Mucosa of gallbladder (tissue), 1 donor: ENCODE measurements around the gene SEMA6A. TPM values are rescaled to one million over a fixed set of nuclear protein-coding genes. Genes with fewer than 3 reads are reported as not detected.
"Not testable (repeated sequence)": the region's sequence is repeated elsewhere in the genome, so short reads cannot be mapped to it uniquely, and the experiment has no call there.

Experiments used
- DNase-seq: peaks from one replicate; pipeline ENCODE4 v3.0.0-alpha.2; 2020; ENCODE audit warnings: low spot score
- total RNA-seq: library from RNA; stranded (reverse); gene quantifications from one replicate; pipeline ENCODE4 v1.2.1, GENCODE V29; 2021
- donor health status: DM: no; HTN: no; CAD: no.

The SEMA6A gene
- total RNA-seq, 1 donor from 2014 or later = 98.1 TPM

DNA sequence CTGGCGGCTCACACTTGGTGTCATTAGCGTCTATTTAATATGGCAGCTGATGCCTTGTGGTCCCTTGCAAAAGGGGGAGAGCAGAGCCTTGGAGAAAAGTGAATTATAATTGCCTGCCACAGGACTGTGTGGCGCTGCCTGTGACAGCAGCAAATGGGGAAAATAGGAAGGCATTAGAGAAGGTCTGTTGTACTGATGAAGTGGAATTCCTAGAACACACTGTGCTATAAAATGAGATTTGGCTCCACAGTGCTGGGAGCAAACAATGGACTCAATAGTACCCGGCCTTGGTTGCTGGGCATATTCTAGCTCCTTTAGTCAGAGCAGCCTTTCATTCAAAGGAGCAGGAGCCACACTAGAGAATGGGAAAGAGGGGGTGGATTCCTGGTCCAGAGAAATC lies 21.3 kb downstream of the SEMA6A start:
- DNase-seq = no peak

DNA sequence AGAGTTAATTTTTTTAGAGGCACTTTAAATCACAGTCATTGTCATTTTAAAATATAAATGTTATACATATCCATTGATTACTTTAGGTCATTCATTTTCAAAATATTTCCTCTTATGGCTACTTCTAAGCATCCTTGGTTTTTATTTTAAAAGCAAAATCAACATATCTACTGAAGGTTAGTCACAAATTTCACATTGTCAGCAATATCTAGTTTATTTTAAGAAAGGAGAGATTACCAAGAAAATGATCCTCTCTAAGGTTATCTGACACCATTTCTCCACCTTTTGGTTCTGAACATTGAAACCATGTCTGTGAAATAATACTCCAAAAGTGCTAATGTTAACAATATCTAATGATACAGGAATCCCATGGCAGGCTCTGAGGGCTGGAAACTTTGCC lies 24.5 kb downstream of the SEMA6A start:
- no peak for DNase-seq

DNA sequence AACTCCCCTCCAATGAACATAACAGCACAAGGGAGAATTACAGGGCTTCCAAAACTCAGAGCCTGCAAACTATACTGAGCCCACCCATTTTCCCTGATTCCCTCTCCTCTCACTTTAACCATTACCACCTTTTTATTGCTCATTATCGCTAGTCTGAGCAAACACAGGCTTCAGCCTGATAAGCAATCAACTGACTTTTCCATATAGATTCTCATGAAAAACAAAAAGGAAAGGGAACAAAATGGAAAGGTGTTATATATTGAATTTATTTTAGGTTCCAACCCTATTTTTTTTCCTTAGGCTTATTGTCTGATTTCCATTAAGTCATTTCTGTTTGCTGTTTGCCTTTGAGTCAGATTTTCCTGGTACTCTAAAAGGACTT lies 27.9 kb downstream of the SEMA6A start:
- DNase-seq = no peak

DNA sequence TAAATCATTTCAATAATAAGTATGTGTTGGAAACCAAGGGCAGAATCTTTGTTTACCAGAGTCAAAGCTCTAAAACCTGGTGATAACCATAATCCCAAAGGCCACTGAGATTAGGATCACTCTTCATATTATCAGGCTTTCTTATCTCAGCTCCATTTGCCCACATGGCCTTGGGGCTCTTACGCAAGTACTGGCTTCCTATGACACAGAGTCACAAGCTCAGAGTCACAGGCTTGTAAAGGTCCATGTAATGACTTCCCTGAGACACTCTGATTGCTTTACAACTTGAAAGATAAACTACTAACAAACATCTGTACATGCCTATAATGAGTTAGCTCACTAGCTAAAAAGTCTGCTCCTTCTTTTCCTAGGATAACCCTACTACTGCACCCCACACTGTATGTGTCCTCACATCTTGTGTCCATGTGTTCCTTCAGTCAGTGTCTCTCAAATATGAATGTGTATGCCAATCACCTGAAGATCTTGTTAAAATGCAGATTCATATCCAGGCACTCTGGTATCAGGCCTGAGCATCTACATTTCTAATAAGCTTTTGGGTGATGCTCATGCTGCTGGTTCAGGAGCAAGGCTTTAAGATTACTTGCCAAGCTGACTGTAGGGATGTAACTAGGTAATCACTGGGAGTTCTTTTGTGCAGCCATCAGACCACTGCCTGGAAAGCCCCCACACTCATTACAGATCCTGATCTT lies 28.4 kb downstream of the SEMA6A start:
- DNase-seq = no peak

DNA sequence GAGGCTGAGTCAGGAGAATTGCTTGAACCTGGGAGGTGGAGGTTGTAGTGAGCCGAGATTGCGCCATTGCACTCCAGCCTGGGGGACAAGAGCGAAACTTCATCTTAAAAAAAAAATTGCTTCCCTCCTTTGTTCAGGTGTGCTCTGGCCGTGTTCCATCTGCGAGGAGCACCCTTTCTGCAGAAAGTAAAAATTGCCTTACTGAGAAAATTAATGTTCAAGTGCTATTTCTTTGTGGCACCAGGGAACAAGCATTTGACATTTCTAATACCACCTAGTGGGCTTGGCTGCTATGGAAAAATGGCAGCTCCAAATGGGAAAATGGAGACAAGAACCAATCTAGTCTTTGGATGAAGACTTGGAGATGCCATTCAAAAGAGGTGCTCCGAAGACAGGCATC lies 29.2 kb downstream of the SEMA6A start:
- DNase-seq = not testable (repeated sequence)

DNA sequence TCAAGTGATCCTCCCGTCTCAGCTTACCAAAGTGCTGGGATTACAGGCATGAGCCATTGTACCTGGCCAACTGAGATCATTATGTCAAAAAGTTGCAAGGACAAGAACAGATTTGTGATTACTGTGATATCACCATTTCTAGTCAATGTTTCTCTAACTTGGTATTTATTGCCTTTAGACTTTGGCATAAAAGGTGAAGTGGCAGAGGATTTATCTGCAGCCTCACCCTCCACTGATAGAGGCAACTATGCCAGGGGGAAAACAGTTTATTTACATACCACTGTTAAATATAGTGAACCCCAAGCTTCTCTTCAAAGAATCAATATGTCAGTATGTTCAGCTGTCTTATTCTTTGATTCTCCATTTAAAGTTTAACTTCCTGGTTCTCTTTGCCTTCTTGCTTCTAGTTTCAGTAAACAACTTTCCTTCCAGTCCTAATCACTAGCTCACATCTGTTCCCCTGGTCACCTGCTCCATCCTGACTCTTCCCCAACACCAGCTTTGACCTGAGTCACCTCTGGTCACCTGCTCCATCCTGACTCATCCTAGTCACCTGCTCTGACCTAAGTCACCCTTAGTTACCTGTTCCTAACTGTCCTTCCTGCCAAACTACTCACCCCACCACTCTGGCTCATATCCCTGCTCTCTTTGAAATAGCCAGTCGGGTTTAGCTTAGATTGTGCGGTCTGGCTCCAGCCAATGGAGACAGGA lies 29.9 kb downstream of the SEMA6A start:
- peak; percentile 92 for DNase-seq

DNA sequence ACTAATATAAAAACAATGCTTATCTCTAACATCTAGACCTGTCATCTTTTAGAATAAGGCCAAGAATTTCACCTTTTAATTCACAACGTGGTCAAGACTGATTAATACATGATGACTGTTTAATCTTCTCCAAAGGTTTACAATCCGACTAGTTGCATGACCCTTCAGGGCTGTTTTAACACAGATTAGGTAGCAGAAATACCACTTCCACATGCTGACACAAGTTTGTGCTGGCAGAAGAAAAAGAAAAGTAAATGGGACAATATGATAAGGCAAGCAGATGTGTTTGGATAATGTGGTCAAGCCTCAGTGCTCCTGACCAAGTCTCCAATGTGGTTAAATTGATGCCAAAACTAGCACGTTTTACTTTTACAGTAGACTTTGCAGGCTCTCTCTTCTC lies 31.1 kb downstream of the SEMA6A start:
- no peak for DNase-seq

DNA sequence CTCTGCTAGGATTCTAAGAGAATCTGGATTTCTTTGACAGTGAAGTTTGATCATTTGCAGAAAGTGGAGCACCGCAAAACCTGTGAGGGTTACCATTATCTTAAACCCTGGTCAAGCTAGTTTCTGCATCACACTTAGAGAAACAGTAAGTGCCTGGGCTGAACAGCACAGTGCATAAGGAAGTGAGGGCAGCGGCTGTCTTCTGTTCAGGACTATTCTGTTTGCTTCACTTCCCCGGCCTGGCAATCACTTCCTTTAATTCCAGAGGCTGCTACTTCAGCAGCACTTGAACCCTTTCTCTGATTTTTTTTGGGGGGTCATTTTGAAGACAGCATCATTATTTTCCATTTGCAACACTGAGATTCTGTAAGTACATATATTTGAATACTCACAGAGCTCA lies 32.0 kb downstream of the SEMA6A start:
- no peak for DNase-seq

DNA sequence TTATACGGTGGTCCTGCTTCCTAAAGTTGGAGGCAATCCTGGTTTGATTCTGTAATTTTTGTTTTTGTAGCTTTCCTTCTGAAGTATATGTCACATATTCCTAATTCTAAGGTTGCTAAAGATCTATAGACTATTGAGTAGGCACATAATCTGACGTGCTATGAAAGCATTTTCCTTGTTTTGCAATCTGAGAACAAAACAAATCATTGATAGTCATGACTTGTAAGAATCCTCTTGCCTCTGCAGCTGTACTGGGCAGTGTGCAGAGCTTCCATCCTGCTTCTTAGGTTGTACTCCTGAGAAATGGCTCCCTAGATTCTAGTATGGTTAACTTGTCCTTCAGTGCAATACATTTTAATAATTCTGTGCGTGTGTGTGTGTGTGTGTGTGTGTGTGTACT lies 35.4 kb downstream of the SEMA6A start:
- no peak for DNase-seq

DNA sequence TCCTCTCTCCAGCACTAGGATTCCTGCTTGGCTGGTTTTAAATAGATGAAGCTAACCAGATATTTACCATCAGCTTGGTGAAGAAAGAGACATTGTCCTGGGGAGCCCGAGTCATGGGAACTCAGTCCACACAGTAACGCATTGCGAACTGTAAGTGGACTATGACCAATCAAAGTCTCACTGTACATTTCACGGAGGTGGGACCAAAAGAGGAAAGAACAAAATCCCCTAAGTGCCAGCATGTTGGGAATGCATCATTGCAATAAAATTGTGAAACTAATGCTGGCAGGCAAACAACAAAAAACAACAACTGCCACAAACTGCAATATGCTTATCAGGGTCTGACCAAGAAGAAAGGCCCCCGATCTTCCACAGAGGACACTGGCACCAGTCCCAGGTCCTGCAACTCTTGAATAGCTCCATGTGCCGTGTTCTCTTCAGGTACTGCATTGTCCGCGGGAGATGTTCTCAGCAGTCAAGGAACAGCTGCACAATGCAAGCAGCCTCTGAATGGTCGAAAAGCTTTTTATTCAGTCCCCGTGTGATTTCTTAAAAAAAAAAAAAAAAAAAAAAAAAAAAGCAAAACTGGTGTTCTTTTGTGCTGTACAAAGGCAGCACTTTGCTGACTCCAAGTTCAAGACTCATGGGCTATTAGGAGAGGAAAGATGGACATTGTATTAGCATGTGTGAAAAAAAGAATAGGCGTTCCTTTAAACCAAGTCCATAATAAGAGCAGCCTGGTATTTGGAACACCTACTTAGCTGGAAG lies 38.1 kb downstream of the SEMA6A start:
- peak; percentile 59 for DNase-seq

DNA sequence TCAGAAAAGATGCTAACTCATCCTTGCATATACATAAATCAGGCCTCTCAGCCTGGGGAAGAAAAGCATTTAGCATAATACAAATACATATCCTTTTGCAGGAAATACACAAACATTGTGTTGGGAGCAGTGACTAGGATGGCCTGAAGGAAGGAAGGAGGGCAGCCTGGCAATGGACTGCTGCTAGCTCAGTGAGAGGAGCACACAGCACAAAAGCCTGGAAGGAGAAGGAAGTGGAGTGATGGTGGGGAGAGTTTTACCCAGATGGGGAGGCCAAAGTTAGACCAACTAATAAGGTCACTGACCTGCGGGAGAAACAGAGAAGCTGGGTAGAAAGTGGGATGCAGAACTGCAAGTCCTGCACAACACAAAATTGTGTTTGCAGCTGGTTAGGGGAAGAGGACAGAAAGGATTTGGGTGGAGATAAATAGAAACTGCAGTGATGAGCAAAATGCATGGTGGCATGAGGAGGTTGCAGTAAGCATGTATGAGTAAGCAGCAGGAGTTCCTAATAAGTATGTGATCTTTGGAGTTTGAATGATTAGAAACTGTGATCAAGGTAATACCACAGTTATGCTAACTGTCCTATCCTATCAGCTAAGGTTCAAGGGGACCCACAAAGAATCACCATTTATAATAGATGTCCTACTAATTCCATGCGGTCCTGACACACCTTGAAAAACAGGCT lies 39.5 kb downstream of the SEMA6A start:
- DNase-seq = no peak

DNA sequence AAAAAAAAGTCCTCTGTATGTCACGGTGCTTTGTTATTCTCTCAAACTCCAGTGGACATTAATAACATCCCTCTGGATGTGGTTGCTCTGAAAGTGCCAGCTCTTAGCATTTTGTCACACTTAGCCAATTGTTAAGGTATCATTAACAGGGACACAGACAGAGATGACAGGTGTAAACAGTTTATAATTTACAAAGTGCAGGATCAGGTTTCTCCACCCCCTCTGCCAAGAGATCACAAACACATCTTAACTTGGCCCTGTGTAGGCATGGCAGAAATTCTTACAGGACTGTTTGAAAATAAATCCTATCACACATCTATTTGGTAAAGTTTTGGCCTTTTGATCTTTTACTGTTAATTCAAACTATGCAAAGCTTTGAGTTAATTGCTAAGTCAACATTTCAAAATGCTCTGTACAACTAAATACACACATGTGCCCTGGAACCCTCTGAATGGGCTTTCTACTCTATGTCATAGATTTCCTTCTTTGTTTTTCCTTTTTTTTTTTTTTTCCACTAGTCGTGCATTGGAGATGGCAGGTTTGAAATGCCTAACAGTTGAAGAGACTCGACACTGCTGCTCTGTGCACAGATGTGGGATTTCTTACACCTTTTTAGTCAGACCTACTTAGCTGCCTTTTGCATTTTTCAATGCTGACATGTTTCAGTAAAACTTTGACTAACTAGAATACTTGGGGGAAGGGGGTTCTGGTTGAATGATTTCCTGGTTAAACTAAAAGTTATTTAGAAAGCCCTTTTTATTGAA lies 41.7 kb downstream of the SEMA6A start:
- DNase-seq = peak; percentile 51

DNA sequence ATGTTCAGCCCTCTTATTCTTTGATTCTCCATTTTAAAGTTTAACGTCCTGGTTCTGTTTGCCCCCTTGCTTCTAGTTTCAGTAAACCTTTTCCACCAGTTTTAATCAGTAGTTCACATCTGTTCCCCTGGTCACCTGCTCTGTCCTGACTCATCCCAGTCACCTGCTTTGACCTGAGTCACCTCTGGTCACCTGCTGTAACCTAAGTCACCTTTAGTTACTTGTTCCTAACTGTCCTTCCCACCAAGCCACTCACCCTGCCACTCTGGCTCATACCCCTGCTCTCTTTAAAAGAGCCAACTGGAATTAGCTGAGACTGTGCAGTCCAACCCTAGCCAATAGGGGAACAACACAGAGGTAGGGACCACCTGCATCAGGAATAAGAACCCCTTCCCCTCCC lies 43.0 kb downstream of the SEMA6A start:
- DNase-seq = no peak

DNA sequence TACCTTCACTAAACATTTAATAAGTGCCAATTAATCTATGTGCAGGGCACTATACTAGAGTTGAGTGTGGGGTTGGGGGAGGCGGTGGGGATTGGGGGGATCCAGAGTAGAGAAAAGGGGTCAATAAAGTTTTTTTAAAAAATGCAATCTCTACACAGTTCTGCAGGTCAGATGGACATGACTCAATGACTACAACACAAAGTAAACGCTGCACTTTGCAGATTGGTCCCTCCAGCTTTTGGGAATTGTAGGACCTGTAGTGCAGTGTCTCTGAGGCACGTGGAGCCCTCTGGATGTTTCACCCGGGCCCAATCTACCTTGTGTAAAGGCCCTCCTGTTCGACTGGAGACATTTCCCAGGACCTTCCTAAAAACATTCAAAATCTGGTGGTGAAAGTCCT lies 43.5 kb downstream of the SEMA6A start:
- DNase-seq = no peak

DNA sequence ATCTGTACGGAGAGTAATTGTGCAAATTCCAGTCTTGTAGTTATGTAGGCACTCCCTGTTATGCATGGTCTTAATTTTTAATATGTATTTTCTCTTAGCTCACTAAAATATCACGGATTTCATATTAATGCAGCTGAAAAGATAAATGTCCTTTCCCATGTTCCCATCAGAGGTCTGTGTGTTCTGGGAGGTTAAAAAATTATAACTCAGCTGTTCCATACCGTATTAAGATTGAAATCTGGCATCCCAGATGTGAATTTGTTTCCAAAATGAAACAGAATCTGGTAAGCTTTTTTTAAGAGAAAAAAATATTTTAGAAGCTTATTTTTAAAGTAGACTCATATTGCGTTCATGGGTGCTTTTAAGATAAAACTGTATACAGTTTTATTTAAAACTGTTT lies 44.3 kb downstream of the SEMA6A start:
- no peak for DNase-seq

DNA sequence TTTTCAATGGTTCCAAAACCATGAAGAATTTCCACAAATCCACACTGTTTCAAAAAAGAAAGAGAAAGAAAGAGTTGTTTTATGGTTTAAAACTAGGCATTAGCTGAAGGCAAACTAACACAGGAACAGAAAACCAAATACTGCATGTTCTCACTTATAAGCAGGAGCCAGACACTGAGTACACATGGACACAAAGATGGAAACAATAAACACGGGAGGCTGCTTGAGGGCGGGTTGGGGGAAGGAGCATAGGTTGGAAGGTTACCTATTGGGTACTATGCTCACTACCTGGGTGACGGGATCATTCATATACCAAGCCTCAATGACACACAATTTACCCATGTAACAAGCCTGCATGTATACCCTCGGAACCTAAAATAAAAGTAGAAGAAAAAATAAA lies 45.0 kb downstream of the SEMA6A start:
- no peak for DNase-seq

DNA sequence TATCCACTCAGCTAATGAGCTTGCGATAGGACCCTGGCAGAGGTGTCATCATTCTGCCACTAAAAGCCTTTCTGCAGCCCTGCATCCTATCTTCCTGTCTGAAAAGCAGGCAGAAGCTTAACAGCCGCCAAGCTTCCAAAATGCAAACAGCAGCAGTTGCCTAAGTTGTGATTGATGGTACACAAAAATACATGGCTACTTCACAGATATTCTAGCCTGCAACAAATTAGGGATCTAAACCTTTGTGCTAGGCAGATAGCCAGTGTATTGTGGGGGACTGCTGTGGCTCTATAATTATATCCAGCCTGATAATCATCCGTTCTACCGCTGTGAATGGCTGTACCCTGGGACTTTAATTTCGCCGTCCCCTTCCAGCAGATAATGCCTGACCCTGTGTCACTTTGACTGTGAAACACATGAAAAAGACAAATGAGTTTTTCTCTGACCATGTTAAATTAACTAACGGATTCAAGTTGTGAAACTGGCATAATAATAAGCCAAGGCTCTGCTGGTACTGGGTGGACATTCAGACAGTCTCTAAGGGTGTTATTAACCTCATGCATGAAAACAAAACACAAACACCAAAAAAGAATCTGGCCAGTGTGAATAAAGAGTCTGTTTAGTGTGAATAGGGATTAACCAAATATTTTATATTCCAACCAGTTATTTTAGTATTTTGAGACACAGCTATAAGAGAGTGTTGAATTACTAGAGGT lies 45.9 kb downstream of the SEMA6A start:
- DNase-seq = no peak

DNA sequence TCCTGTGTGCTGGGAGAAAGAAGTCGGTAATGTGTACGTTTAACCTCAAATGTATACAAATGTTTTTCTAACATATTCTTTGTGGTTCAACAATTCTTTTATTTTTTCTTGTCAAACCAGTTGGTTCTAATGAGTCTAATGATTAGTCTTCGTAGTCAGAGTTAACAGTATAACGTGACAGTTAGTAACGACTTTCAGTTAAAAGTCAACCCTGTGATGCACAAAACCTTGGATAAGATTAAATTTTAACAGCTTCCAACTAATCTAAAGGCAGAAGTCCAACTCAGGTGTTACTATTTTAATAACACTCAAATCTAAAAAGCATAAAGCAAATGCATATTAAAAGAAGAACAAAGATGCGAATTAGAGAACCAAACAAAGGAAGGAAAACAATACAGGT lies 47.0 kb downstream of the SEMA6A start:
- no peak for DNase-seq

DNA sequence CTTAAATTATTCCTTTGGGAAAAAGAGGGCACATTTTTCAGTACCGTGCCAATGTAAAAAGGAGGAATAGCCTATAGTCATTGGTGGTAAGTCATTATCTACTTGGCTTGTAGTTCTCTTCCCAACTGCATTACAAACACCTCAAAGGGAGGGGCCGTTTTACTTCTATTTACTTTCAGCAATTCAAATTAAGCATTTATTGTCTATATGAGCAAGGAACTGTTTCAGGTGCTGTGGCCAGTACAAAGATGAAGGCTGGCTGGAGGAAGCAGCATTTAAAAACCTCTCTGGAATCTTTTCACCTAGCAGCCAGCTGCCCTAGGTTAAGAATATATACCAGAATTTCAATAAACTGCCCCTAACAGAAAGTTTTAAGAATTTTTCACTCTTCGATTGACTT lies 48.9 kb downstream of the SEMA6A start:
- no peak for DNase-seq

DNA sequence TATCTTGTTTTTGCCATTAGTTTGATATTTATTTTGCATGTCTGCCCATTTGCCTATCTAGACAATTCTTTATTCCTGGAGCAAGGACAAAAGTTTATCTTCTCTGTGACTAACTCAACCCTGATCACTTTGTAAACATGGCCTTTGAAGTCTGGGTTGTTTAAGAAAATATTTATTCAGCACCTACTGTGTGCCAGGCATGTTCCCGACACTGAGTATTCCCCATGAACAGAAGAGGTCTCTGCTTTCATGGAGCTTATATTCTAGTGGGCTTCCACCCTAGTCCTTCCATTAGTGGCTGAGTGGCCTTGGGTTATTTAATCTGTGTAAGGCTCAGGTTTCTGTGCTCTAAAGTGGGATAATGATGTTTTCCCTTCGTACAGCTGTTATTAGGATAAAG lies 49.7 kb downstream of the SEMA6A start:
- DNase-seq = no peak
